Measurements from ENCODE around the gene HOXB7. TPM values are rescaled to one million over a fixed set of nuclear protein-coding genes. Genes with fewer than 3 reads are reported as not detected.

HOXB7 gene
- total RNA-seq, 1 donor from 2014 or later = 8.5 TPM

GRCh38 chr17:48642843-48643696 lies 32.3 kb upstream of the HOXB7 start:
- H3K4me1 Mint-ChIP-seq = no peaks in the 10 kb centered on the region
- TF ChIP-seq, protein P1, sequence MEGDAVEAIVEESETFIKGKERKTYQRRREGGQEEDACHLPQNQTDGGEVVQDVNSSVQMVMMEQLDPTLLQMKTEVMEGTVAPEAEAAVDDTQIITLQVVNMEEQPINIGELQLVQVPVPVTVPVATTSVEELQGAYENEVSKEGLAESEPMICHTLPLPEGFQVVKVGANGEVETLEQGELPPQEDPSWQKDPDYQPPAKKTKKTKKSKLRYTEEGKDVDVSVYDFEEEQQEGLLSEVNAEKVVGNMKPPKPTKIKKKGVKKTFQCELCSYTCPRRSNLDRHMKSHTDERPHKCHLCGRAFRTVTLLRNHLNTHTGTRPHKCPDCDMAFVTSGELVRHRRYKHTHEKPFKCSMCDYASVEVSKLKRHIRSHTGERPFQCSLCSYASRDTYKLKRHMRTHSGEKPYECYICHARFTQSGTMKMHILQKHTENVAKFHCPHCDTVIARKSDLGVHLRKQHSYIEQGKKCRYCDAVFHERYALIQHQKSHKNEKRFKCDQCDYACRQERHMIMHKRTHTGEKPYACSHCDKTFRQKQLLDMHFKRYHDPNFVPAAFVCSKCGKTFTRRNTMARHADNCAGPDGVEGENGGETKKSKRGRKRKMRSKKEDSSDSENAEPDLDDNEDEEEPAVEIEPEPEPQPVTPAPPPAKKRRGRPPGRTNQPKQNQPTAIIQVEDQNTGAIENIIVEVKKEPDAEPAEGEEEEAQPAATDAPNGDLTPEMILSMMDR (conservative IDR thresholded peaks at IDR 0.05) = no peak
- H3K9me3 Mint-ChIP-seq = no peaks in the 10 kb centered on the region
- no peak overlapping the region for H3K27ac Mint-ChIP-seq (ENCODE audit: unreplicated experiment)
- H3K36me3 Mint-ChIP-seq (ENCODE audit: low read depth) = no peaks in the 10 kb centered on the region
- no peak for DNase-seq (ENCODE audit: low read depth, low spot score)
- H3K4me3 Mint-ChIP-seq = no peak overlapping the region
- peaks cover 99% of the 10 kb centered on the region for H3K27me3 Mint-ChIP-seq (ENCODE audit: low read depth)

DNA sequence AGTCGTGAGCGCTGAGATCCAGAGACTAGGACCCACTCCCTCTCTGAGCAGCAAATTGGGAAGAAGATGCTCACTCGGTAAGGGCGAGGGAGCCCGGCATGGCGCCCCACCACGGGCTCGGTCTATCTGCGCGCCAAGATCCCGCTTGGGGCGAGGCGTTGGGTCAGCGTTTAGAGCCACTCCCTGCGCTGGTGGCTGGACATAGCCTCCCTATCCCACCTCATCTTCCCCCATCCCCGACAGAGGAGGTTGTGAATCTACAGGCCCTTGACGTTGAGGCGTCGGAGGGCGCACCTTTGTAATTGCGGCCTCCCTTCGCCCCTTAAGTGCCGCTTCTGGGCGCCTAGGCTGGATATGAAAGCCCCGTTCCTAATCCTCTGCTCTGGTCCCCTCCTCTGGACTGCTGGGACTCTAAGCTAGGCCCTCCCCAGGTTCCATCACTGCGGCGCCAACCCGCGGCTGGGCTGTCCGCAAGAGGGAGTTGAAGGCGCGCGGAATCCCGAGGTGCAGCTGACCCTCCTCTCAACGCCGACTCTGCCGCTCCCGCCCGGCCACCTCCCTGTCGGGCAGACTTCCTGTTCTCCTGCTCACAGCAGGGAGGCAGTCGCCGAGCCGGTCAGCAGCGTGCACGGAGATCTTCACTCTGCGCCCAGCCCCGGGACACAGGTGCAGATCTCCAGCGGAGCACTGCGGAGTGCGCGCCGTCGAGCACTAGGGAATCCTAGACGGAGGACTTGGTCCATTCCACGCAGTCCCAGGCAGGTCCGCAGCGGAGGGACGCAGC lies 31.4 kb upstream of the HOXB7 start:
- Mint-ChIP-seq H3K27me3 (ENCODE audit: low read depth) (peaks cover 99% of the 10 kb centered on the region), H3K4me3 (peak overlapping the region; percentile 32), H3K4me1 (no peaks in the 10 kb centered on the region), H3K36me3 (ENCODE audit: low read depth) (no peaks in the 10 kb centered on the region), H3K27ac (ENCODE audit: unreplicated experiment) (no peak overlapping the region), H3K9me3 (no peaks in the 10 kb centered on the region)
- no peak for DNase-seq (ENCODE audit: low read depth, low spot score)
- TF ChIP-seq, protein P1 (conservative IDR thresholded peaks at IDR 0.05) = peak; percentile 19

DNA sequence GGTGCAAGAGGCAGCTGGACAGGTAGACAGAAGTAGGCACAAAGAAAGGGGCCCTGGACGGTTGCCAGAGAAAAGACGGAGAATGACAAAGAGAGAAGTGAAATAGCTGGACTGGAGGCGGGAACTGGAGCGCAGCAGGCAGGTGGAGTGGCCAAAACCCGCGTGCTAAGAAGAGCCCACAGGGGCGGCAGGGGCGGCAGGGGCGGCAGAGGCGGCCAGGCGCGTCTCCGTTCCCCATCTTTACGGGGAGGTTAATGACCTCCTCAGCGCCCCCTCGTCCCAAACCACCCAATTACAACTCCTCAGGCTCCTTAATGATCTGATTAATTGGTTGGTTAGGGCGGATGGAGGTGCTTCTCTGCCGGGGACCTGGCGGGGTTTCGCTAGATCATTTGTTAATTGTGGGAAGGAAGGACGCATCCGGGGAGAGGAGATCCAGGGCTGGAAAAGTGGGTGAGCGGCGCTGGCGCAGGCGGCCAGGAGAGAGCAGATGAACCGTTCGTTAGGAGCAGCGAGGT lies 30.8 kb upstream of the HOXB7 start:
- no peak for DNase-seq (ENCODE audit: low read depth, low spot score)
- TF ChIP-seq, protein P1 (conservative IDR thresholded peaks at IDR 0.05) = no peak
- Mint-ChIP-seq H3K27ac (ENCODE audit: unreplicated experiment) (no peak overlapping the region), H3K4me3 (peak overlapping the region; percentile 32), H3K27me3 (ENCODE audit: low read depth) (peaks cover 100% of the 10 kb centered on the region), H3K9me3 (no peaks in the 10 kb centered on the region), H3K36me3 (ENCODE audit: low read depth) (no peaks in the 10 kb centered on the region), H3K4me1 (peaks cover 4% of the 10 kb centered on the region)

GRCh38 chr17:48640858-48641180 lies 30.0 kb upstream of the HOXB7 start:
- Mint-ChIP-seq H3K4me1 (peaks cover 8% of the 10 kb centered on the region), H3K4me3 (no peak overlapping the region), H3K27ac (ENCODE audit: unreplicated experiment) (no peak overlapping the region), H3K27me3 (ENCODE audit: low read depth) (peaks cover 100% of the 10 kb centered on the region), H3K36me3 (ENCODE audit: low read depth) (no peaks in the 10 kb centered on the region), H3K9me3 (no peaks in the 10 kb centered on the region)
- DNase-seq (ENCODE audit: low read depth, low spot score) = no peak
- TF ChIP-seq, protein P1 (conservative IDR thresholded peaks at IDR 0.05) = no peak

DNA sequence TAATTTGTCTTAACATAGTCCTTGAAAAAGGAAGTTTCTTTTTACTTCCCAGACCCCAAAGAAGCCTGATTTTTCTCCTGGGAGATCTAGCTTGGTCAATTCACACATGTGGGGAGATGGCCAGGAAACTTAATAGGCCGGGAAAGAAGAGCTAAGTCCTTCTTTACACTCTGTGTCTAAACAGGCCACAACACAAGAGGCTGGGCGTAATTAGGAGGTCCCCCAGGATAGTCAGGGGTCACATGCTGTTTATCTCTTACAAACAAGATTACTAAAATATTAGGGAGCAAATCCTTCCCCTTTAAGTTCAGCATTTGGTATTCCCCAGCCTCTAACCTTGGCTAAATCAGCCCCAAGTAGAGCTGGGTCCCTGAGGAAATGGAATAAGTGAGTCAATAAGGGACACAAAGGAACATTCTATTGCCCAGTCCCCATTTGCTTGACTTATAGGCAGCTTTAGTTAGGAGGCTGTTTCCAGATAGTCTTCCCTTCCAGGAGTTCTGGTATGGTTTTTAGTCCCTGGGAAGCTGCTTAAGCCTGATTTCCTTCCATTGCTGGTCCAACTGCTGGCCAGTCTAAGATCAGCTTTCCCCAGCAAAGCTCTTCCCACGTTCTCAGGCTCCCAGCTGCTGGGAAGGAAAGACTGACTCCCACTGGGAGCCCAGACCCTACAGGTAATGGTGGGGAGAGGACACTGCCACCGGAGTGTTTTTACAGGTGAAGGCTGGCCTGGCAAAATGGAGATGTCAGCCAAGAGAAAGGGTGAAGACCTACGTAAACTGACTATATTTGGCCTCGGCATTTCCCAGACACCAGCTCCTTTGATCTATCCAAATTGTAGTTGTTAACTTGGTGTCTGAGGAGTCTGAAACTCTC lies 29.4 kb upstream of the HOXB7 start:
- TF ChIP-seq, protein P1 (conservative IDR thresholded peaks at IDR 0.05) = no peak
- Mint-ChIP-seq H3K27me3 (ENCODE audit: low read depth) (peaks cover 100% of the 10 kb centered on the region), H3K4me1 (peaks cover 8% of the 10 kb centered on the region), H3K36me3 (ENCODE audit: low read depth) (no peaks in the 10 kb centered on the region), H3K9me3 (no peaks in the 10 kb centered on the region), H3K27ac (ENCODE audit: unreplicated experiment) (no peak overlapping the region), H3K4me3 (no peak overlapping the region)
- no peak for DNase-seq (ENCODE audit: low read depth, low spot score)

All from neural crest cell (in vitro differentiated cells).